Femur (tissue), 1 donor: ENCODE data around the gene NR6A1.
"Not testable (repeated sequence)": the region's sequence is repeated elsewhere in the genome, so short reads cannot be mapped to it uniquely, and the experiment has no call there.

Experiments
- DNase-seq: peaks from one replicate; pipeline ENCODE4 v3.0.0-alpha.2; 2017

NR6A1 gene

GRCh38 chr9:124645274-124645673 lies 125.8 kb downstream of the NR6A1 start:
- no peak for DNase-seq

GRCh38 chr9:124639637-124640036 lies 131.5 kb downstream of the NR6A1 start:
- DNase-seq = no peak

- DNase-seq = no peak
Measured at GRCh38 chr9:124635285-124635684, 135.8 kb downstream of the NR6A1 start.

- no peak for DNase-seq
Measured at GRCh38 chr9:124632077-124632621, 139.0 kb downstream of the NR6A1 start.

GRCh38 chr9:124631326-124631725 lies 139.8 kb downstream of the NR6A1 start:
- DNase-seq = no peak

- no peak for DNase-seq
Measured at GRCh38 chr9:124629600-124629999, 141.5 kb downstream of the NR6A1 start.

- DNase-seq = no peak
Measured at GRCh38 chr9:124628741-124629140, 142.4 kb downstream of the NR6A1 start.

GRCh38 chr9:124626276-124626675 lies 144.8 kb downstream of the NR6A1 start:
- DNase-seq = no peak

- no peak for DNase-seq
Measured at GRCh38 chr9:124625087-124625486, 146.0 kb downstream of the NR6A1 start.

- DNase-seq = no peak
Measured at GRCh38 chr9:124624735-124624992, 146.4 kb downstream of the NR6A1 start.

- DNase-seq = no peak
Measured at GRCh38 chr9:124623966-124624734, 147.0 kb downstream of the NR6A1 start.

- no peak for DNase-seq
Measured at GRCh38 chr9:124622882-124623281, 148.2 kb downstream of the NR6A1 start.

- peak; percentile 18 for DNase-seq
Measured at GRCh38 chr9:124621371-124622328, 149.5 kb downstream of the NR6A1 start.

- no peak for DNase-seq
Measured at GRCh38 chr9:124618476-124618875, 152.6 kb downstream of the NR6A1 start.

- DNase-seq = peak; percentile 88
Measured at GRCh38 chr9:124617477-124618141, 153.5 kb downstream of the NR6A1 start.

GRCh38 chr9:124616961-124617360 lies 154.2 kb downstream of the NR6A1 start:
- DNase-seq = no peak

- DNase-seq = not testable (repeated sequence)
Measured at GRCh38 chr9:124615840-124616239, 155.3 kb downstream of the NR6A1 start.

GRCh38 chr9:124615100-124615742 lies 155.9 kb downstream of the NR6A1 start:
- DNase-seq = no peak

GRCh38 chr9:124613849-124614248 lies 157.3 kb downstream of the NR6A1 start:
- DNase-seq = no peak

- no peak for DNase-seq
Measured at GRCh38 chr9:124611106-124611505, 160.0 kb downstream of the NR6A1 start.

GRCh38 chr9:124606027-124606426 lies 165.1 kb downstream of the NR6A1 start:
- no peak for DNase-seq

- DNase-seq = no peak
Measured at GRCh38 chr9:124605258-124605657, 165.9 kb downstream of the NR6A1 start.

- no peak for DNase-seq
Measured at GRCh38 chr9:124602632-124603031, 168.5 kb downstream of the NR6A1 start.
